ENCODE results near the gene TEK.
A peak's percentile ranks its signal among the peaks of the same experiment; 100 is the strongest.

TEK gene

DNA sequence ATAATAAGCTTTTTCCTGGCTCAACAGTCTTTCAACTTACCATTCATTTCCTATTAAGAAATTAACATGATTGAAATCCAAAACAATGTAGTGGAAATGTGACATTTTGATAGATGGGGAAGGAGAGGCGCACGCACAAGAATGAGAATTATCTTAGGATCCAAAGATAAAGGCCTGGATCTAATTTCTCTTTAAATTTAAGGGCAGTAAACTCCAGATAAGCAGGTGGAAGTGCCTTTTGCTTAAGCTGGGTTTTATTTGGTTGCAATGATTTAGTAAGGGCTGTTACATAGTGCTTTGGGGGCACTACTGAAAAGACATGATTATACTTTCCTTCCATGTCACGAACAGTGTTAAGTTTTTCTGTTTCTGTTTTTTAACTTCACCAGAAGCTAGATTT, 170.6 kb downstream of the TEK start:
- ChIA-PET CTCF (interaction anchor here (0.6 to 2.6 kb wide), 7 partner anchors 32 to 463 kb away, joined by 3 to 8 read pairs (median 3); no protein-coding TSS in a partner anchor), POLR2A (interaction anchor here (0.6 kb wide), 1 partner anchor 408 kb away, joined by 5 read pairs; no protein-coding TSS in a partner anchor)
- TF ChIP-seq ZNF792 (tag by site-specific recombination; IDR thresholded peaks at IDR 0.05) (no peak), ZNF529 (tag by site-specific recombination; IDR thresholded peaks at IDR 0.05; ENCODE audit: insufficient replicate concordance) (no peak), ZNF274 (IDR thresholded peaks at IDR 0.05; ENCODE audit: low read length) (no peak), ZNF274 (tag by site-specific recombination; IDR thresholded peaks at IDR 0.05; ENCODE audit: borderline replicate concordance) (no peak), ZBTB17 (tag by site-specific recombination; IDR thresholded peaks at IDR 0.05) (no peak), ZNF692 (tag by site-specific recombination; IDR thresholded peaks at IDR 0.05) (no peak), ZNF571 (tag by site-specific recombination; IDR thresholded peaks at IDR 0.05) (no peak), PRDM4 (tag by site-specific recombination; IDR thresholded peaks at IDR 0.05) (no peak), KLF9 (tag by site-specific recombination; IDR thresholded peaks at IDR 0.05; ENCODE audit: low read depth) (no peak), ZXDB (tag by site-specific recombination; IDR thresholded peaks at IDR 0.05) (peak; percentile 67), ZNF843 (tag by site-specific recombination; IDR thresholded peaks at IDR 0.05) (peak; percentile 59; the same call in 1 of the 2 replicates), FEZF1 (tag by site-specific recombination; IDR thresholded peaks at IDR 0.05) (peak; percentile 63)
- TF ChIP-seq, protein P1, sequence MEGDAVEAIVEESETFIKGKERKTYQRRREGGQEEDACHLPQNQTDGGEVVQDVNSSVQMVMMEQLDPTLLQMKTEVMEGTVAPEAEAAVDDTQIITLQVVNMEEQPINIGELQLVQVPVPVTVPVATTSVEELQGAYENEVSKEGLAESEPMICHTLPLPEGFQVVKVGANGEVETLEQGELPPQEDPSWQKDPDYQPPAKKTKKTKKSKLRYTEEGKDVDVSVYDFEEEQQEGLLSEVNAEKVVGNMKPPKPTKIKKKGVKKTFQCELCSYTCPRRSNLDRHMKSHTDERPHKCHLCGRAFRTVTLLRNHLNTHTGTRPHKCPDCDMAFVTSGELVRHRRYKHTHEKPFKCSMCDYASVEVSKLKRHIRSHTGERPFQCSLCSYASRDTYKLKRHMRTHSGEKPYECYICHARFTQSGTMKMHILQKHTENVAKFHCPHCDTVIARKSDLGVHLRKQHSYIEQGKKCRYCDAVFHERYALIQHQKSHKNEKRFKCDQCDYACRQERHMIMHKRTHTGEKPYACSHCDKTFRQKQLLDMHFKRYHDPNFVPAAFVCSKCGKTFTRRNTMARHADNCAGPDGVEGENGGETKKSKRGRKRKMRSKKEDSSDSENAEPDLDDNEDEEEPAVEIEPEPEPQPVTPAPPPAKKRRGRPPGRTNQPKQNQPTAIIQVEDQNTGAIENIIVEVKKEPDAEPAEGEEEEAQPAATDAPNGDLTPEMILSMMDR (tag by site-specific recombination; IDR thresholded peaks at IDR 0.05): no peak
- Histone ChIP-seq H3K9me3 (ENCODE audit: control insufficient read depth, insufficient read depth, low read depth, low read length) (no peaks in the 10 kb centered on the region), H3K4me1 (ENCODE audit: control insufficient read depth, insufficient read depth, low read length) (no peaks in the 10 kb centered on the region), H3K36me3 (ENCODE audit: control insufficient read depth in 2 of 2, insufficient read depth in 1 of 2, low read length in 2 of 2) (no peaks in the 10 kb centered on the region), H3K27ac (ENCODE audit: extremely low read depth, low read depth, low read length) (no peak overlapping the region), H3K4me3 (ENCODE audit: low read depth, low read length) (no peak overlapping the region)

Measured in HEK293 (cell line).